Stimulated activated CD4-positive, alpha-beta T cell treated with anti-CD3 and anti-CD28 coated beads, Interleukin-1b, Interleukin-23, amount 100 ng/mL, for 24 hours (primary cell): Measurements from ENCODE around the gene NAPG.
"Not testable (repeated sequence)": the region's sequence is repeated elsewhere in the genome, so short reads cannot be mapped to it uniquely, and the experiment has no call there.

Source experiments
- DNase-seq, 4 experiments: peaks; one replicate each; pipeline ENCODE4 v3.0.0-alpha.2; 2020; ENCODE audit warnings: low read depth in 4 of 4, low spot score in 1 of 4

Gene NAPG

DNA sequence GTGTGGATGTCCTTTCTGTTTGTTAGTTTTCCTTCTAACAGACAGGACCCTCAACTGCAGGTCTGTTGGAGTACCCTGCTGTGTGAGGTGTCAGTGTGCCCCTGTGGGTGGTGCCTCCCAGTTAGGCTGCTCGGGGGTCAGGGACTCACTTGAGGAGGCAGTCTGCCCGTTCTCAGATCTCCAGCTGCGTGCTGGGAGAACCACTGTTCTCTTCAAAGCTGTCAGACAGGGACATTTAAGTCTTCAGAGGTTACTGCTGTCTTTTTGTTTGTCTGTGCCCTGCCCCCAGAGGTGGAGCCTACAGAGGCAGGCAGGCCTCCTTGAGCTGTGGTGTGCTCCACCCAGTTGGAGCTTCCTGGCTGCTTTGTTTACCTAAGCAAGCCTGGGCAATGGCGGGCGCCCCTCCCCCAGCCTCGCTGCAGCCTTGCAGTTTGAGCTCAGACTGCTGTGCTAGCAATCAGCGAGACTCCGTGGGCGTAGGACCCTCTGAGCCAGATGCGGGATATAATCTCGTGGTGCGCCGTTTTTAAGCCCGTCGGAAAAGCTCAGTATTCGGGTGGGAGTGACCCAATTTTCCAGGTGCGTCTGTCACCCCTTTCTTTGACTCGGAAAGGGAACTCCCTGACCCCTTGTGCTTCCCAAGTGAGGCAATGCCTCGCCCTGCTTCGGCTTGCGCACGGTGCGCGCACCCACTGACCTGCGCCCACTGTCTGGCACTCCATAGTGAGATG lies 52.2 kb downstream of the NAPG start:
- not testable (repeated sequence) for DNase-seq

DNA sequence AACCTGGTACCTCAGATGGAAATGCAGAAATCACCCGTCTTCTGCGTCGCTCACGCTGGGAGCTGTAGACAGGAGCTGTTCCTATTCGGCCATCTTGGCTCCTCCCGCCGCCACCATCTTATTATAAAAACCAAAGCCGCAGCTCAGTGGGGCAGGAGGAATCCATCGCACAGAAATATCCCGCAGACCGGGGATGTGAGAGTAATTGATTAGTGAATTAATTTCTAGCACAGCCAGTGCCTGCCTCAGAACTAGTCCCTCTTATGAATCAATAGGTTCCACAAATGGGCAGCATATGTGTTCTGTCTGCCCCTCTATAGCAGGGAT lies 52.7 kb downstream of the NAPG start:
- not testable (repeated sequence) for DNase-seq

DNA sequence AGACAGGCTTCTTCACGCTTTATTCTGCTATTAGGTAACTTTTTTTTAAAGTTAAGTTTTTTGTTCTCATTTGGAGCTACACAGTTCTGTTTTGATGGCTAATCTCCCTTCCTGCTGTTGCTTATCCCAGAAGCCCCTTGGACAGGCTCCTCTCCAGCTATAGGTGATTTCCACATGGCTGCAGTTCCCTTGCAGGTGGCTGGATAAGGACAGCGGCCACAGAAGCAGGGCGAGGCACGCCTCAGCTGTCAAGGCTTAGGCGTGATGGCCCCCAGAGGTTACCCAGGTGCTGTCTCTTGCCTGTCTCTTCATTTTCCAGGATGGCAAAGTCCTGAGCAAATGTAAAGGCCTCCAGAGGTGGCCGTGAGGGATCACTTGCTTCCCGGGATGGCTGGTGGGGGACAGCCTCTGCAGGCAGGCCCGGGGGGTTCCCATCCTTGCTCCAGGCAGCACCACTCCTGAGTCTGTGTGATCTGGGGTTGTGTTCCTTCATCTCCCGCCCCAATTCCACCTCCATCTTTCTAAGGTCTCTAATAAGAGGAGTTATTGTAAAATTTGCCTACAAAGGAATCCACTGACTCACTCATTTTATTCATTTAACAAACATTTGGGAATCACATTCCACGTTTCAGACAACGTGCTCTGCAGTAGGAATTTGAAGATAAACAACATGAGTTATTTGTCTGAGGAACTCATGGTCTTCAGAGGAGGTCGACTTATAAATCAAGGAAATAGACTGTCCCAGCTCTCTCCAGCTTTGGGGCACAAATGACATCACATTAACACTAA lies 53.4 kb downstream of the NAPG start:
- no peak for DNase-seq

GRCh38 chr18:10580215-10580614 lies 54.4 kb downstream of the NAPG start:
- no peak for DNase-seq

GRCh38 chr18:10585260-10585659 lies 59.4 kb downstream of the NAPG start:
- no peak for DNase-seq

DNA sequence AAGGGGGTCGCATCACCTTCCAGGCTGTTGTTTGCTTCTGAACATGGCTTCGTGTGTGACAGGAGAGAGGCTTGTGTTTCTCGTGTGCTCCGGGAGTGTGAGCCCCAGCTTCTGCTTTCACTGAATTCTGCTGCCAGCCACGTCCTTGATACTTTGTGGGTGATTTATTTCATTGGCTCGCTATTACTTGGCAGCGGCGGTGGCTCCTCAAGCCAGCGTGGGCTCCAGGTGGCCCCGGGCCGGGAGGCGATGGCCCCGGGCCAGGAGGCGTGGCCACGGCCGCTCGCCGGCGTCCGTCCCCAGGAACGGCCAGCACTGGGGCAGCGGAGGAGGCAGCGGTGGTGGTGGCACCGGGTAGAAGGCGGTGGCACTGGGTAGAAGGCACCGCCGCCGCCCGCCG lies 63.1 kb downstream of the NAPG start:
- DNase-seq, result no peak

DNA sequence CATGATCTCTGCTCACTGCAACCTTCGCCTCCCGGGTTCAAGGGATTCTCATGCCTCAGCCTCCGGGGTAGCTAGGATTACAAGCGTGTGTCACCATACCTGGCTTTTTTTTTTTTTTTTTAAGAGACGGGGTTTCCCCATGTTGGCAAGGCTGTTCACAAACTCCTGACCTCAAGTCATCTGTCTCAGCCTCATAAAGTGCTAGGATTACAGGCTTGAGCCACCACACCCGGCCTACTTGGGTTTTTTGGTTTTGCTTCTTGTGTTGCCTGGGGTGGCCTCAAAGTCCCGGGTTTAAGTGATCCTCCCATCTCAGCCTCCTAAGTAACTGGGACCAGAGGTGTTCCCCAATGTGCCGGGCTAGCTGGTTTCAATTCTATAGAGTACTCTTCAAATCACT lies 64.6 kb downstream of the NAPG start:
- no peak for DNase-seq

DNA sequence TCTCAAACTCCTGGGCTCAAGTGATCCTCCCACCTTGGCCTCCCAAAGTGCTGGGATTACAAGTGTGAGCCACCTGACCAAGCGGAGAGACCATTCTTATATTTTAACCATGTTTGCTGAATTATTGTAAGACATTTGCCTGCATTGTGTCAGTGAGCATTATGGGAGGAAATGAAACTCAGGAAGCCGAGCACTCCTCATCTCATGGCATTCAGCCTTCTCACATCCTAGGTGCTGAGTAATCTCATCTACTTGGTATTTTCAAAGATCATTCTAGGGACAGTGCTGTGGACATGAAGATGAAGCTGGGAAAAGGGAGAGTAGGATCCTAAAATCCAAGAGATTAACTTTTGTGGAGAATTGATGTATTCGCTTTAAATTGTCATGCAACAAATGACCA lies 66.1 kb downstream of the NAPG start:
- DNase-seq, result no peak

GRCh38 chr18:10593366-10594022 lies 67.7 kb downstream of the NAPG start:
- not testable (repeated sequence) for DNase-seq

DNA sequence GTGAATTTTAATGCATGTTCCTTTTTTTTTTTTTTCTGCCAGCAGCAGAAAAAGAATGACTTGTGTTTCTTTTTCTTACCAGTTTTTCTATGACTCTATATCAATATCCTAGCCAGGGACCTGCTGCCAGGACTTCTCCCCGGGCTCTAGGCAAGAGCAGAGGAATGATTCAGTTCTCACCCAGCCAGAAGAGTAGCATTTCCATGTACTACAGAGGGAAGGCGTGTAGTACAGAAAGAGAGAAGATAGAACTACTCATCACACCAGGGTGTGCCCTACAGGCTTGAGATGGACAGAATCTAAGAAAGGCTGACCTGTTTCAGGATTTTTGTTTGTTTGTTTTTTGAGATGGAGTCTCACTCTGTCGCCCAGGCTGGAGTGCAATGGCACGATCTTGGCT lies 70.1 kb downstream of the NAPG start:
- not testable (repeated sequence) for DNase-seq

DNA sequence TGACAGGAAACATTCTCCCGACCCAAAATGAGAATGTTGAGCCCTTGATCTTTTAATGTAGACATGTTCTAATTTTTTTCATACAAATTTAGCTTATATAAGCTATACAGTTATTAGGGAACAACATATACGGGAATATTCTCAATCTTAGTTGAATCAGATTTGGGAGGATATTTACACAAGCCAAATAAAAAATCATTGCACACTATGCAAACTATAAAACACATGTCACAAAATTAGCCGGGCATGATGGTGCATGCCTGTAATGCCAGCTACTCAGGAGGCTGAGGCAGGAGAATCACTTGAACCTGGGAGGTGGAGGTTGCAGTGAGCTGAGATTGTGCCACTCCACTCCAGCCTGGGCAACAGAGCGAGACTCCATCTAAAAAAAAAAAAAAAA lies 71.9 kb downstream of the NAPG start:
- not testable (repeated sequence) for DNase-seq

DNA sequence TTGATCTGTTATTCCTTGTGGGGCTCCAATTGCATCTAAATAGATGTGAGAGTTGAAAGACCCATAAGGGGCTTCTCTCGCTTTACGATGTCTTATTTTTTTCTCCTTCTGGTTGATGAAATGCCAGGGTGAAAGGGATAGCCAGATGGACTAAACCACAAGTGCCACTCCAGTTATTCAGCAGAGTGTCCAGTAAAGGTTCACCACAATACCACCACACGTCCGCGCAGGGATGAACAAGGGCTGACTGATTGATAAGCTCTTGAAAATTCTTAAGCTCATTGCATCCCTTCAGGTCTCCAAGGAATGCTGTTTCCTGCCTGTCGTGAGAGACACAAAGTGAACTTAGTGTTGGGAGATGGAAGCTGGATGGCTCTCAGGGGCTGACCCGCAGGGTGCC lies 74.9 kb downstream of the NAPG start:
- DNase-seq, result not testable (repeated sequence)
